K562 (cell line): ENCODE data around the gene ZSWIM6. TPM values are rescaled to one million over a fixed set of nuclear protein-coding genes. Genes with fewer than 3 reads are reported as not detected.

ENCODE experiments used
- AFF1 ChIP-seq, 2 experiments: fragments of 450-650 bp; IDR thresholded peaks; 2 replicates each; pipeline ENCODE4 v1.6.1; 2018; ENCODE audit warnings: mild to moderate bottlenecking in 2 of 2, low read depth in 1 of 2; ENCODE audit not compliant: partially characterized antibody in 2 of 2
- ARID1B ChIP-seq: fragments of 450-650 bp; IDR thresholded peaks from 2 replicates; pipeline ENCODE4 v1.6.1; 2016; ENCODE audit warnings: antibody characterized with exemption, mild to moderate bottlenecking, inconsistent platforms
- BCL6 ChIP-seq: fragments of 250-450 bp; sonication (Bioruptor Pico); IDR thresholded peaks from 2 replicates; pipeline ENCODE4 v1.4.0; 2020
- FOXA3 ChIP-seq, 2 experiments: fragments of 450-650 bp in 1 of 2; sonication (generic) in 1 of 2; formaldehyde crosslinking; IDR thresholded peaks in 1 of 2; conservative IDR thresholded peaks in 1 of 2; 2 replicates each; pipeline versions ENCODE4 v1.4.0 to v1.8.0; 2020 to 2022; ENCODE audit warnings: mild to moderate bottlenecking in 2 of 2, missing genetic modification reagents in 1 of 2
- FOXJ2 ChIP-seq: fragments of 200-800 bp; sonication (Bioruptor generic); IDR thresholded peaks from 2 replicates; pipeline ENCODE4 v1.6.1; 2016; ENCODE audit warnings: missing genetic modification characterization, missing compliant biosample characterization
- FOXO4 ChIP-seq: fragments of 450-650 bp; formaldehyde crosslinking; IDR thresholded peaks from 2 replicates; pipeline ENCODE4 v1.4.0; 2020; ENCODE audit warnings: mild to moderate bottlenecking, moderate library complexity
- IRF9 ChIP-seq: fragments of 450-650 bp; IDR thresholded peaks from 2 replicates; pipeline ENCODE4 v1.6.1; 2016; ENCODE audit warnings: missing biosample characterization, missing genetic modification characterization
- KAT7 ChIP-seq: sonication (generic); formaldehyde crosslinking; IDR thresholded peaks from 2 replicates; pipeline ENCODE4 v1.8.0; 2022; ENCODE audit warnings: missing genetic modification reagents, mild to moderate bottlenecking, borderline replicate concordance
- RBBP5 ChIP-seq: fragments of 200-600 bp; sonication (generic); IDR thresholded peaks from 2 replicates; pipeline ENCODE4 v1.6.1; 2012; ENCODE audit warnings: borderline replicate concordance, mild to moderate bottlenecking, low read length, control low read depth, inconsistent platforms; ENCODE audit not compliant: insufficient read depth, poor library complexity, severe bottlenecking
- RNF2 ChIP-seq: sonication (generic); IDR thresholded peaks from 2 replicates; pipeline ENCODE4 v1.6.1; 2016
- UBTF ChIP-seq, 2 experiments: IDR thresholded peaks; 2 replicates each; pipeline ENCODE4 v1.6.1; 2012; ENCODE audit warnings: improper control_type of control experiment in 2 of 2, low read depth in 2 of 2, low read length in 2 of 2, borderline replicate concordance in 1 of 2
- ZNF592 ChIP-seq: fragments of 450-650 bp; IDR thresholded peaks from 2 replicates; pipeline ENCODE4 v1.6.1; 2017; ENCODE audit warnings: antibody characterized with exemption, mild to moderate bottlenecking
- polyA plus RNA-seq, 8 experiments: library from polyadenylated mRNA; depleted of rRNA in 4 of 8; stranded (reverse) in 5 of 8; unstranded in 3 of 8; fragments of >200 nt; fragmentation: Nextera tagmentation in 2 of 8; fragmentation: Illumina TruSeq in 1 of 8; extraction: Ambion mirVana in 2 of 8; extraction: Trizol in 1 of 8; gene quantifications; 2 replicates each; pipeline versions ENCODE4 v1.2.1 to v1.2.3, GENCODE V29; 2011 to 2014; ENCODE audit warnings: inconsistent platforms in 1 of 8, missing spikeins in 1 of 8
- total RNA-seq, 7 experiments: library from RNA; depleted of rRNA in 6 of 7; stranded (reverse); fragments of >200 nt in 6 of 7; fragmentation: Illumina TruSeq in 2 of 7; extraction: Trizol in 2 of 7; gene quantifications; 2 replicates each; pipeline versions ENCODE4 v1.2.1 to v1.2.3, GENCODE V29; 2011 to 2021; ENCODE audit warnings: low replicate concordance in 1 of 7

ZSWIM6 gene
- total and polyA plus RNA-seq, 9 of the 15 experiments (the other 6 are each of a cell fraction or from before 2014, with no cell fraction given), result 0.81 to 3.2 (median 2.0) TPM

- TF ChIP-seq FOXJ2 (tag) (no peak), KAT7 (no peak), ZNF592 (no peak), RNF2 (peak; percentile 67; the same call in 1 of the 2 replicates), RBBP5 (peak; percentile 41), UBTF (IDR thresholded peaks at IDR 0.05; ENCODE audit: borderline replicate concordance in 1 of 2, low read depth in 2 of 2, low read length in 2 of 2) (0 out of 4 replicates have a peak, but pooled peaks of 1 of the 2 experiments have one; percentile 14), IRF9 (tag) (no peak), BCL6 (no peak), FOXA3 (CRISPR knock-in tag; conservative IDR thresholded peaks at IDR 0.05 in 1 of 2, IDR thresholded peaks at IDR 0.05 in 1 of 2) (no peak), AFF1 (IDR thresholded peaks at IDR 0.05; ENCODE audit: low read depth in 1 of 2, partially characterized antibody in 2 of 2) (no peak), ARID1B (no peak), FOXO4 (no peak)
Observed at GRCh38 chr5:61333321-61333953, 1.4 kb downstream of the ZSWIM6 start (continued).
